ENCODE data around the gene POC1A. TPM values are rescaled to one million over a fixed set of nuclear protein-coding genes. Genes with fewer than 3 reads are reported as not detected.

Gene POC1A
- total RNA-seq, 4 donors from 2014 or later = 0.84 to 3.1 (median 2.4) TPM

DNA sequence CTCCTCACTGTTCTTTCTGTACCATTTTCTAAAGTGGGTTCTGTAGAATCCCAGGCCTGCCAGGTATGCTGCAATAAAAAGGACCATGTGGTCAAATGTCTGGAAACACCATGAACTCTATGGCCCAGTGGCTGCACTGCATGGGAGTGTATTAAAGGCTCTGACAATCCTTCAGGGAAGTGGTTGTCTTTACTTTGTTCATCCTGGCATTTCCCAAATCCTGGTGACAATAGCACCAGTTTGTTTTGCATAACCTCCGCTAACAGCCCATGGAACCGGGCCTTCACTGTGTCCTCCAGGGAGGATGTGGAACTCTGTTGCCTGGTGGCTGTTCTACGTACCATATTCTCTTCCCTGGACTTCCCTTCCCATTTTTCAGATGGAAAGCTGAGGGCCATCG, 86.7 kb downstream of the POC1A start:
- H3K4me3 ChIP-seq = no peak overlapping the region
- 84 to 87% methylated on average over 4 of the region's 4 CpGs for whole genome bisulfite sequencing, 2 donors
- no peak overlapping the region for H3K27ac ChIP-seq
- no peak for TF ChIP-seq POLR2A (IDR thresholded peaks at IDR 0.05)
- TF ChIP-seq EP300 (IDR thresholded peaks at IDR 0.05) = no peak
- TF ChIP-seq, protein P1, sequence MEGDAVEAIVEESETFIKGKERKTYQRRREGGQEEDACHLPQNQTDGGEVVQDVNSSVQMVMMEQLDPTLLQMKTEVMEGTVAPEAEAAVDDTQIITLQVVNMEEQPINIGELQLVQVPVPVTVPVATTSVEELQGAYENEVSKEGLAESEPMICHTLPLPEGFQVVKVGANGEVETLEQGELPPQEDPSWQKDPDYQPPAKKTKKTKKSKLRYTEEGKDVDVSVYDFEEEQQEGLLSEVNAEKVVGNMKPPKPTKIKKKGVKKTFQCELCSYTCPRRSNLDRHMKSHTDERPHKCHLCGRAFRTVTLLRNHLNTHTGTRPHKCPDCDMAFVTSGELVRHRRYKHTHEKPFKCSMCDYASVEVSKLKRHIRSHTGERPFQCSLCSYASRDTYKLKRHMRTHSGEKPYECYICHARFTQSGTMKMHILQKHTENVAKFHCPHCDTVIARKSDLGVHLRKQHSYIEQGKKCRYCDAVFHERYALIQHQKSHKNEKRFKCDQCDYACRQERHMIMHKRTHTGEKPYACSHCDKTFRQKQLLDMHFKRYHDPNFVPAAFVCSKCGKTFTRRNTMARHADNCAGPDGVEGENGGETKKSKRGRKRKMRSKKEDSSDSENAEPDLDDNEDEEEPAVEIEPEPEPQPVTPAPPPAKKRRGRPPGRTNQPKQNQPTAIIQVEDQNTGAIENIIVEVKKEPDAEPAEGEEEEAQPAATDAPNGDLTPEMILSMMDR (IDR thresholded peaks at IDR 0.05) = no peak
- DNase-seq (ENCODE audit: low spot score in 2 of 2) = no peak
- H3K27me3 ChIP-seq = no peaks in the 10 kb centered on the region
- H3K36me3 ChIP-seq = no peaks in the 10 kb centered on the region
- H3K9me3 ChIP-seq = no peaks in the 10 kb centered on the region
- peaks cover 0 to 15% (median 0%) of the 10 kb centered on the region in 4 donors for H3K4me1 ChIP-seq

- no peak overlapping the region for H3K4me3 ChIP-seq
- H3K9me3 ChIP-seq = no peaks in the 10 kb centered on the region
- no peaks in the 10 kb centered on the region for H3K27me3 ChIP-seq
- no peak for TF ChIP-seq EP300 (IDR thresholded peaks at IDR 0.05)
- no peak for TF ChIP-seq POLR2A (IDR thresholded peaks at IDR 0.05)
- TF ChIP-seq, protein P1 (IDR thresholded peaks at IDR 0.05) = no peak
- 90 to 91% methylated on average over 7 to 8 of the region's 8 CpGs for WGBS, 2 donors
- H3K27ac ChIP-seq = no peak overlapping the region
- H3K36me3 ChIP-seq = no peaks in the 10 kb centered on the region
- no peak for DNase-seq (ENCODE audit: low spot score in 2 of 2)
- peaks cover 0 to 15% (median 0%) of the 10 kb centered on the region in 4 donors for H3K4me1 ChIP-seq
These were observed 87.2 kb downstream of the POC1A start for GRCh38 chr3:52067046-52067445.

GRCh38 chr3:52065264-52065756, 88.9 kb downstream of the POC1A start:
- no peak overlapping the region for H3K4me3 ChIP-seq
- no peaks in the 10 kb centered on the region for H3K27me3 ChIP-seq
- no peaks in the 10 kb centered on the region for H3K36me3 ChIP-seq
- 65 to 70% methylated on average over 12 of the region's 12 CpGs for WGBS, 2 donors
- no peak overlapping the region for H3K27ac ChIP-seq
- no peaks in the 10 kb centered on the region for H3K9me3 ChIP-seq
- DNase-seq (ENCODE audit: low spot score in 2 of 2) = no peak
- TF ChIP-seq POLR2A (IDR thresholded peaks at IDR 0.05) (no peak), EP300 (IDR thresholded peaks at IDR 0.05) (no peak)
- TF ChIP-seq, protein P1 (IDR thresholded peaks at IDR 0.05) = no peak
- H3K4me1 ChIP-seq = peaks cover 0 to 4% (median 0%) of the 10 kb centered on the region in 4 donors

DNA sequence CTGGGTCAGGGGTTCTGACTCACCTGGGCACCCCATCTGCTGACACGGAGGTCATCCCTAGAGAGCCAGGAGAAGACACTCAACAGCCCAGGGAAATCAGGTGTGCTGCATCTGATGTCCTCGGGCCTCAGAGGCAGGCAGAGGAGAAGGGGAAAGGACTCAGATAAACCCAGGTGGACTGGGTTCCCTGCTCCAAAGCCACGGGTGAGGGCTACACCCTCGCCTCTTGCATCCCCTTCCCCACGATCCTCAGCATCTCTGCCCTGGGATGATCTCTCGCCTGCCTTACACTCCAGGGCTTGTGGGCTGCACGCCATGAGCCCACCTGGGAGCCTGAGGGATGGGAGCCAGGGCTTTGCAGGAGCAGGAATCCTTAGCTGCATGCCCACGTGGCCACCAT, 89.7 kb downstream of the POC1A start:
- Histone ChIP-seq H3K9me3 (no peaks in the 10 kb centered on the region), H3K36me3 (no peaks in the 10 kb centered on the region), H3K4me3 (no peak overlapping the region), H3K4me1 (no peaks in the 10 kb centered on the region), H3K27me3 (no peaks in the 10 kb centered on the region), H3K27ac (no peak overlapping the region)
- TF ChIP-seq, protein P1 (IDR thresholded peaks at IDR 0.05) = no peak
- WGBS, 2 donors = 87 to 89% methylated on average over 8 of the region's 8 CpGs
- DNase-seq (ENCODE audit: low spot score in 2 of 2) = no peak

DNA sequence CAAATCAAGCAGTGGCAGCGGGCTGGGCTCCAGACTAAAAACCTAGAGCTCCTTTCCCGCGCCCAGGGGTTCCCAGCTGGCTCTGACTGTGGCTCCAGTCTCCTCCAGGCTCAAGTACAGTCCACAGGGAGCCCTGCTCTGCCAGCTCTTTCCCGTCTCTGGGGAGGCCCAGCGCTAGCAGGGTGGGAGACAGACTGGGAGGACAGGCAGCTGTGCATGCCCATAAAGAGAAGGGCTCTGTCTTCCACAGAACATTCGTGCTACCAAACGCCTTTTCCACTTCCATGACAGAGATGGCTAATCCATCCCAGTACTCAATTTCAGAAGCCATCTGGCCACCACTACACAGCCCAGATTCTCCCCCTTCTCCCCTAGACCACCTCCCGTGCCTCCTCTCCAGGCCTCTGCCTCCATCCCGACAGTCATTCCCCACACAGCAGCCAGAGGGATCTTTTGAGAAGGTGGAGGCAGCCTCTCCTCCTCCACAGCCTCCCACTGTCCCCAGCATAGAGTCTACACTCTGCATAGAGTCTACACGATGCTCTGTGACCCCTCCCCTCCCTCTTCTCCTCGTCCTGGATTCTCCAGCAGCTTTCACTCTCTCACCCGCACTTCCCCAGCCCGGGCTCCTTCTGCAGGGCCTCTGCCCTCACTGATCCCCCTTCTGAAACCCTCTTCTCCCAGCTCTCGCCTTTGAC, 91.0 kb downstream of the POC1A start:
- no peak overlapping the region for H3K27ac ChIP-seq

More for the DNA sequence above, 91.0 kb downstream of the POC1A start:
- Histone ChIP-seq H3K4me1 (peaks cover 0 to under 1% (median 0%) of the 10 kb centered on the region in 4 donors), H3K36me3 (no peaks in the 10 kb centered on the region), H3K27me3 (no peaks in the 10 kb centered on the region), H3K4me3 (no peak overlapping the region), H3K9me3 (no peaks in the 10 kb centered on the region)
- DNase-seq (ENCODE audit: low spot score in 2 of 2) = no peak
- TF ChIP-seq POLR2A (IDR thresholded peaks at IDR 0.05) = no peak
- TF ChIP-seq, protein P1 (IDR thresholded peaks at IDR 0.05) = no peak
- no peak for TF ChIP-seq EP300 (IDR thresholded peaks at IDR 0.05)
- 66 to 77% methylated on average over 14 of the region's 14 CpGs for WGBS, 2 donors
